Stimulated activated naive CD8-positive, alpha-beta T cell treated with anti-CD3 and anti-CD28 coated beads, Interleukin-15, Interleukin-2, amounts not matched to agents 100 ng/mL and 50 ng/mL, for 24 hours (primary cell): ENCODE measurements around the gene GRID1.

Source experiments
- H3K27ac Mint-ChIP-seq: one replicate; pipeline ENCODE4 v1.8.0; 2021; ENCODE audit warnings: mild to moderate bottlenecking, mixed read lengths
- H3K27me3 Mint-ChIP-seq: one replicate; pipeline ENCODE4 v1.8.0; 2021; ENCODE audit warnings: mixed read lengths
- H3K36me3 Mint-ChIP-seq: one replicate; pipeline ENCODE4 v1.8.0; 2021; ENCODE audit warnings: low read depth, mixed read lengths
- H3K4me1 Mint-ChIP-seq: one replicate; pipeline ENCODE4 v1.8.0; 2021; ENCODE audit warnings: low read depth, mixed read lengths
- H3K4me3 Mint-ChIP-seq: one replicate; pipeline ENCODE4 v1.8.0; 2021; ENCODE audit warnings: mild to moderate bottlenecking, mixed read lengths
- H3K9me3 Mint-ChIP-seq: one replicate; pipeline ENCODE4 v1.8.0; 2021; ENCODE audit warnings: mixed read lengths

Gene GRID1

DNA sequence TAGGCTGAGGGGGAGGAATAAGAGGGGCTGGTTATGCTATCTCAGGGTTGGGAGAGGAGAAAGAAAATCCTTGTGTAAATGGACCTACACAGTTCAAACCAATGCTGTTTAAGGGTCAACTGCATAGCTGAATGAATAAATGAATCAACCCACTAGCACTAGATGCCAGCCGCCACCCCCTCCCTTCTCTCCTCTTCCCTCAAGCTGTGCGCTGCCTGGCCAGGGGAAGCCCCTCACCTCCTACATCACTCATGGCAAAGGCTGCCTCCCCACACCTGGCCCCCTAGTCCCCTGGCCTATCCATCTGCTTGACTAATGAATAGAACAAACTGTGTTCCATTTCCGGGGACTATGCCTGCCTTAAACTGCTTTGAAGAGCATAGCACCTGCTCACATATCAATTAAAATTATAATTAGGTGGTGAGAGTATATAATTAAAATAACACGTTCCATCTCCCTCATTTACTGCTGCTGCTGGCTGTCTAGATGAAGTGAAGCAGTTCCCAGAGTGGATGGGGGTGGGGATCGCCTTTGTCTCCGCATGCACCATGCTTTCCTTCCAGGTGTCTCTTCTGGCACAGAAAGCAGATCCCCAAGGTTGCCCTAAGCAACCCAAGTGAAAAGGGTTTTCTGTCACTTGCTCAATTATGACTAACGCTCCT, 32.6 kb downstream of the GRID1 start:
- Mint-ChIP-seq H3K4me3 (no peak overlapping the region), H3K36me3 (no peaks in the 10 kb centered on the region), H3K9me3 (no peaks in the 10 kb centered on the region), H3K4me1 (no peaks in the 10 kb centered on the region), H3K27me3 (peaks cover 8% of the 10 kb centered on the region), H3K27ac (no peak overlapping the region)

GRCh38 chr10:86331861-86332260, 34.7 kb downstream of the GRID1 start:
- Mint-ChIP-seq H3K27ac (no peak overlapping the region), H3K4me3 (no peak overlapping the region), H3K9me3 (no peaks in the 10 kb centered on the region), H3K27me3 (peaks cover 8% of the 10 kb centered on the region), H3K4me1 (no peaks in the 10 kb centered on the region), H3K36me3 (no peaks in the 10 kb centered on the region)

DNA sequence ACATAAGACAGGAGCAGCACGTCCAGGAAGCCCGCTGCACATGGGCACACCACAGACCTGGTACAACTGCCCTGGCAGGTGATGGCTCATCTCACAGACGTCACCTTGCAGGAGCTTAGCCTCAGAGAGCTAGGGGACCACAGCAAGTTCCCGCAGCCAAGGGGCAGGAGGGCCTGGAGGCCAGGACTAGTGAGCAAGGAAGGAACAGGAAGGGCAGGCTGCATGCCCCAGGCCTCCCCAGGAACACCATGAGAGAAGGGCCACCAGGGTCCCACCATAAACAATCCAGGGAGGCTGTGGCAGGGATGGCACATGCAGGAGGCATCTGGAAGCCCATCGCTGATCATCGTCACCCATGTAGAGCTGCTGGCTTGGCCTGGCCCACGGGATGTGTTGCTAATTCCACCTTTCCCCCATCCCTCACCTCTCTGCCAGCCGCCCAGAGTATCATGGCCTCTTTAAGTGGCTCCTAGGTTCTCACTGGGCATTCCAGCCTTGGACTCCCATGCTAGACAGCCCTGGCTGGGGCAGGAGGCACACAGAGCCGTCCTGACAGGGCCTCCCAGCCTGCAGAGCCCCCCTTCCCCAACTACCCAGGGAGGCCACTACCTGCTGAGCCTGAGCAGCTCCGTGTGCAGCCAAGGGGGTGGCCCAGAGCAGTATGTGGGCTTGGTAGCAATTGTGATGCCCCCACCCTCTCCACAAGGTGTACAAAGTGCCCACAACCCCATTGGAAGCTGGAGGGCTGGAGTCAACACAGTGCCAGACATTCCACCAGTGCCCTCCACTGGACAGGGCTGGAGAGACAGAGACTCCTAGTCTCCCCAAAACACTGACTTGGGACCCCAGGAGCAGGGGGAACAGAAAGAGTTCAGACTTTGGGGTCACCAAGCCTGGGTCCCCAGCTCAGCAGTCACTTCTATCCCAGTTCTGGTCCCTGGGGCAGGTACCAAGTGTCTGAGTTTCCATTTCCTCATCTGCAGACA, 35.5 kb downstream of the GRID1 start:
- Mint-ChIP-seq H3K9me3 (no peaks in the 10 kb centered on the region), H3K4me1 (no peaks in the 10 kb centered on the region), H3K4me3 (no peak overlapping the region), H3K36me3 (no peaks in the 10 kb centered on the region), H3K27me3 (peaks cover 8% of the 10 kb centered on the region), H3K27ac (no peak overlapping the region)

DNA sequence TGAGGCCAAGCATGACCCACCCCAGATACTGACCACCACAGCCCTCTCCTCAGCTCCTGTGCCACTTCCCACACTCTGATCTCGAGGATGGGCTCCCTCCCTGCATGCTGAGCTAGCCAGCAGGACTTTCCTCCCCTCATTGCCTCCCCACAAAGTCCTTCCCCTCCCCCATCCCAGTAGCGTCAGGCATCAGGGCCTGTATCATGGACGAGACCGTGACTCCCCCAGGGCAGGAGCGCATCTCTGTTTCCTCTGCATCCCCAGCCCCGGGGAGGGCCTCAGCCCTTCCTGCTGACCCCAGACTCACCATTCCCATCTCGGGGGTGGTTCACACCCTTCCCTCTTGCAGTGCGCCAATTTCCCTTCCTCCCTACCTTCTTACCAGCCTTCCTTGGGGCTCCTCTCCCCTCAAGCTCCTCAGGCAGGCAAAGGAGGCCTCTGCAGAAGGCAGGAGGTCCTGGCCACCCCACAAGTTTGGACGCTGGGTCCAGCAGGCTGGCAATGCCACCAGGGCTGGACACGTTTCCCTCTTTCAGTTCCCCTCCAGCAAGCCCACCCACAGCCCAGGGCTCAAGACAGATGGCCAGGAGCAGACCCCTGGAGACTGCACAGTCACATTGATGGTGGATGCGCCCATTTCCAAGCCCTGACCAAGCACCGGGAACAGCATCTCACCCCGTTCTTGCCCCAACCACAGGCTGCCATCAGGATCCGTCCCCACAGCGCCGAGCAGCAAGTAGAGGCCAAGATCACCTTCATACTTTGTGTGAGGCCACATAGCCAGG, 36.5 kb downstream of the GRID1 start:
- Mint-ChIP-seq H3K36me3 (no peaks in the 10 kb centered on the region), H3K27ac (no peak overlapping the region), H3K4me1 (no peaks in the 10 kb centered on the region), H3K4me3 (no peak overlapping the region), H3K27me3 (peaks cover 8% of the 10 kb centered on the region), H3K9me3 (no peaks in the 10 kb centered on the region)

- Mint-ChIP-seq H3K36me3 (no peaks in the 10 kb centered on the region), H3K4me1 (no peaks in the 10 kb centered on the region), H3K4me3 (no peak overlapping the region), H3K27ac (no peak overlapping the region), H3K9me3 (no peaks in the 10 kb centered on the region), H3K27me3 (peaks cover 8% of the 10 kb centered on the region)
Measured at GRCh38 chr10:86329093-86329710, 37.4 kb downstream of the GRID1 start.

DNA sequence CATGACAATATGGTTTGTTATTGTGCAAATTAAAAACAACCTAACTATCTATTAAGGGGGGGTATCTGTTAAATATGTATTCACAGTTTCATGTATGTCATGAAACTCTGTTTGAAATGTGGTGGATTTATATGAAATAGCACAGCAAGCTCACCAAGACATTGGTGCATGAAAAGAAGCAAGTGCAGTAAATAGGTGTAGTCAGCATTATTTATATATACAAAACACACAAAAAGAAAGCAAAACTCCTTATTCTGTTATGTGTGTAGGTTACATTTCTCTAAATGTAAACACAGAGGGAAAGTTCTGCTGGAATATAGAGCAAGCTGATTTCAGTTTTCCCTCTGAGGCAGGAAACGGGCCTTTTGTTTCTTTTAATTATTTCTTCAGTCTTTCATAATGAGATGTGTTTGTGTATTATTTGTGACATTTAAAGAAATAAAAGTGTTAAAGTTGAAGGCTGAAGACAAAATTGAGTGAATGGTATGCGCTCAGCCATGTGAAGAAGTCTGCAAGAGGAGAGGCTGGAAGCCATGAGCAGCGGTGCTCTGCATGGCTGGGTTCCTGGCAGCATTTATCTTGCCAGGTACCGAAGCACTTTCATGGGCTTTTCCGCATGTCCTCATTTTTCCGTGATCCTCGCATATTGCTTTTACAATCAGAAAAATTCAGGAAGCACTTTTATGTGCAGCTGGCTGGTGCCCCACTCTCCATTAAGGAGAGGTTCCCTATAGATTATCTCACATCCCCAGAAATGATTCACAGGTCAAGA, 38.5 kb downstream of the GRID1 start:
- peaks cover 12% of the 10 kb centered on the region for H3K27me3 Mint-ChIP-seq
- H3K4me3 Mint-ChIP-seq: no peak overlapping the region

DNA sequence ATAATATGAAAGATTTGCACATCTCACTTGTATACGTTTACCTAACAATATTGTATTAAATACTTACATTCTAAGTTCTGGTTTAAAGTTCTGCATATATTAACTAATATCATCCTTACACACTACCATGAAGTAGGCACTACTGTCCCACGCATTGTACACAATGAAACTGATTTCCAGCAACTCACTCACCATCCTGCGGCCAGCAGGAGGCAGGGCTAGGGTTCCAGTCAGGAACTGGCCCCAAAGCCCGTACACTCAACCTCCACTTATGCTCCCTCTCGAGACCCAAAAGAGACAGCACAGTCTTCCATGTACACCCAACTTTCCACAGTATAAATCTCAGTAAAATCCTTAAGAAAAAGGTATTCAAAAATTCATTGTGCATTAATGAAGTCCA, 41.4 kb downstream of the GRID1 start:
- H3K27ac Mint-ChIP-seq: no peak overlapping the region
- H3K4me1 Mint-ChIP-seq: no peaks in the 10 kb centered on the region
- no peaks in the 10 kb centered on the region for H3K36me3 Mint-ChIP-seq
- H3K9me3 Mint-ChIP-seq: no peaks in the 10 kb centered on the region
- no peak overlapping the region for H3K4me3 Mint-ChIP-seq
- peaks cover 16% of the 10 kb centered on the region for H3K27me3 Mint-ChIP-seq

More for the DNA sequence above, 38.5 kb downstream of the GRID1 start:
- Mint-ChIP-seq H3K4me1 (no peaks in the 10 kb centered on the region), H3K36me3 (no peaks in the 10 kb centered on the region), H3K9me3 (no peaks in the 10 kb centered on the region), H3K27ac (no peak overlapping the region)

DNA sequence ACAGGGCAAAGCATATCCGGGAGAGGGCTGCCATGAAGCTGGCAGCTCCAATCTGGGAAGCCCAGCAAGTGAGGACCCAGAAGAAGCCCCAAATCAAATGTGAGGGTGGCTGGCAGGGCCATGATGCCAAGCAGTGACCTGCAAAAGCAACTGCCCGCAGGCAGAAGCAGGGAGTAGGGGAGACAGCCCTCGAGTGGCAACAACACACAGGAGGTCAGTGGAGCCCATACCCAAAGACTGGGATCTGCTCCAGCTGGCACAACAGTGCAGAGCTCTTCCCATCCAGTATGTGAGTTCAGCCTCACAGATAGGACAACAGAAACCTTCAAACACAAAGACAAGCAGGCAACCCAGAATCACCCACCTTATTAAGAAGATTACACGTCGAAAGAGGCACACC, 45.0 kb downstream of the GRID1 start:
- H3K27ac Mint-ChIP-seq: no peak overlapping the region
- H3K36me3 Mint-ChIP-seq: no peaks in the 10 kb centered on the region
- H3K4me1 Mint-ChIP-seq: no peaks in the 10 kb centered on the region
- H3K4me3 Mint-ChIP-seq: no peak overlapping the region
- H3K9me3 Mint-ChIP-seq: no peaks in the 10 kb centered on the region
- H3K27me3 Mint-ChIP-seq: peaks cover 27% of the 10 kb centered on the region

- Mint-ChIP-seq H3K36me3 (no peaks in the 10 kb centered on the region), H3K4me1 (no peaks in the 10 kb centered on the region), H3K4me3 (no peak overlapping the region), H3K9me3 (no peaks in the 10 kb centered on the region), H3K27ac (no peak overlapping the region), H3K27me3 (peaks cover 27% of the 10 kb centered on the region)
Measured at GRCh38 chr10:86319676-86320075, 46.9 kb downstream of the GRID1 start.

- Mint-ChIP-seq H3K9me3 (no peaks in the 10 kb centered on the region), H3K27me3 (peaks cover 21% of the 10 kb centered on the region), H3K4me3 (no peak overlapping the region), H3K36me3 (no peaks in the 10 kb centered on the region), H3K27ac (no peak overlapping the region), H3K4me1 (no peaks in the 10 kb centered on the region)
Measured at GRCh38 chr10:86317949-86318725, 48.5 kb downstream of the GRID1 start.

GRCh38 chr10:86316990-86317389, 49.6 kb downstream of the GRID1 start:
- no peak overlapping the region for H3K27ac Mint-ChIP-seq
- H3K9me3 Mint-ChIP-seq: no peaks in the 10 kb centered on the region
- H3K27me3 Mint-ChIP-seq: peaks cover 23% of the 10 kb centered on the region
- no peaks in the 10 kb centered on the region for H3K36me3 Mint-ChIP-seq
- H3K4me3 Mint-ChIP-seq: no peak overlapping the region
- H3K4me1 Mint-ChIP-seq: no peaks in the 10 kb centered on the region

DNA sequence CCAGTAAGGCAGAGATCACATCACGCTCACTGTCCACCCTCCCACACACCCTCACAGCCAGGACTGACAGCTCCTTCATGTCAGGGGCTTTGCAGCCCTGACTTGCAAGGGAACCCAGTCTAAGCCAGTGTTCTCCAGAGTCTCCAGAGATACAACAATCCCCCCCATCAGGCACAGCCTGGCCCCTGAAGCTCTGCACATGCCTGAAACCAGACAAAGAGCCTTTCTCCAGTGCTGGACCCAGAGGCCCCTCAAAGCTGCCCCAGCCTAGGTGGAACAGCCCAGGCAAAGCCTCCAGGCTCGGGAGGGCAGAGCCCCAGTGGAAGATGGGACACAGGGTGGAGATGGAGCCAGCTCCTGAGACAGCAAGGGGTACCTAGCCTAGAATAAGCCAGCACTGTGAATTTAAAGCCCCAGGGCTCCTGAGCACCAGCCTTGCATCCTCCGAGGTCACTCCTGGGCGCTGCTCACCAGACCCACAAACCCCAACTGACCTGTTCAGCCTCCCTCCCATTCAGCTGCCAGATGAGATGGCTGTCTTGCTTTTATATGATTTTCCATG, 50.2 kb downstream of the GRID1 start:
- Mint-ChIP-seq H3K36me3 (no peaks in the 10 kb centered on the region), H3K9me3 (no peaks in the 10 kb centered on the region), H3K27ac (no peak overlapping the region), H3K27me3 (peaks cover 20% of the 10 kb centered on the region), H3K4me3 (no peak overlapping the region), H3K4me1 (no peaks in the 10 kb centered on the region)

GRCh38 chr10:86315549-86315942, 51.0 kb downstream of the GRID1 start:
- H3K36me3 Mint-ChIP-seq: no peaks in the 10 kb centered on the region
- peaks cover 20% of the 10 kb centered on the region for H3K27me3 Mint-ChIP-seq
- H3K4me1 Mint-ChIP-seq: no peaks in the 10 kb centered on the region
- no peak overlapping the region for H3K4me3 Mint-ChIP-seq
- H3K27ac Mint-ChIP-seq: no peak overlapping the region
- no peaks in the 10 kb centered on the region for H3K9me3 Mint-ChIP-seq
